Measurements from ENCODE around the gene OR5W2.
"Not testable (repeated sequence)": the region's sequence is repeated elsewhere in the genome, so short reads cannot be mapped to it uniquely, and the experiment has no call there.

GRCh38 chr11:55882997-55883396, 31.4 kb downstream of the OR5W2 start, which contains the start of gene TRIM51:
- TF ChIP-seq POLR2AphosphoS5 (IDR thresholded peaks at IDR 0.05); CTCF (IDR thresholded peaks at IDR 0.05; ENCODE audit: poor library complexity, severe bottlenecking); EP300 (conservative IDR thresholded peaks at IDR 0.05; ENCODE audit: poor library complexity, severe bottlenecking); EZH2 (IDR thresholded peaks at IDR 0.05; ENCODE audit: borderline replicate concordance, insufficient read depth, low read length, poor library complexity, severe bottlenecking); MXI1 (conservative IDR thresholded peaks at IDR 0.05; ENCODE audit: poor library complexity, severe bottlenecking); TAF1 (IDR thresholded peaks at IDR 0.05; ENCODE audit: low read depth); REST (IDR thresholded peaks at IDR 0.05; ENCODE audit: borderline replicate concordance); SMC3 (conservative IDR thresholded peaks at IDR 0.05; ENCODE audit: poor library complexity); RAD21 (conservative IDR thresholded peaks at IDR 0.05): not testable (repeated sequence)
